MM.1S (cell line): ENCODE measurements around the gene CHPT1.
A peak's percentile ranks its signal among the peaks of the same experiment; 100 is the strongest.

Experiments
- DNase-seq: peaks from one replicate; pipeline ENCODE4 v3.0.0-alpha.2; 2015
- H2AFZ ChIP-seq: fragments of 300-600 bp; sonication (generic); 2 replicates; pipeline ENCODE4 v1.6.0; 2016; ENCODE audit warnings: antibody characterized with exemption, low read length
- H3F3A ChIP-seq: fragments of 300-600 bp; sonication (generic); 2 replicates; pipeline ENCODE4 v1.6.1; 2016; ENCODE audit warnings: mild to moderate bottlenecking, antibody characterized with exemption, low read length, moderate library complexity, mixed read lengths; ENCODE audit not compliant: insufficient read depth
- H3K27ac ChIP-seq: fragments of 300-600 bp; sonication (generic); 2 replicates; pipeline ENCODE4 v1.5.1; 2016; ENCODE audit warnings: mild to moderate bottlenecking, low read length
- H3K27me3 ChIP-seq: fragments of 300-600 bp; sonication (generic); replicated peaks from 2 replicates; pipeline ENCODE4 v1.6.0; 2016; ENCODE audit warnings: low read length; ENCODE audit not compliant: insufficient read depth
- H3K36me3 ChIP-seq: fragments of 300-600 bp; sonication (generic); replicated peaks from 2 replicates; pipeline ENCODE4 v1.6.1; 2016; ENCODE audit warnings: mild to moderate bottlenecking, low read length, mixed read lengths; ENCODE audit not compliant: insufficient read depth
- H3K4me1 ChIP-seq: fragments of 300-600 bp; sonication (generic); 2 replicates; pipeline ENCODE4 v1.6.1; 2016; ENCODE audit warnings: low read length, mixed read lengths
- H3K4me2 ChIP-seq: fragments of 300-600 bp; sonication (generic); 2 replicates; pipeline ENCODE4 v1.6.0; 2016; ENCODE audit warnings: low read depth, low read length
- H3K4me3 ChIP-seq: fragments of 300-600 bp; sonication (generic); 2 replicates; pipeline ENCODE4 v1.5.1; 2016; ENCODE audit warnings: low read length, mixed read lengths
- H3K79me2 ChIP-seq: fragments of 300-600 bp; sonication (generic); 2 replicates; pipeline ENCODE4 v1.6.1; 2016; ENCODE audit warnings: mixed run types, low read length, mixed read lengths
- H3K9ac ChIP-seq: fragments of 300-600 bp; sonication (generic); 2 replicates; pipeline ENCODE4 v1.6.1; 2016; ENCODE audit warnings: low read length, mixed read lengths
- H3K9me2 ChIP-seq: fragments of 300-600 bp; sonication (generic); replicated peaks from 2 replicates; pipeline ENCODE4 v1.6.1; 2016; ENCODE audit warnings: mild to moderate bottlenecking, low read length, mixed read lengths; ENCODE audit not compliant: insufficient read depth
- H3K9me3 ChIP-seq: fragments of 300-600 bp; sonication (generic); replicated peaks from 2 replicates; pipeline ENCODE4 v1.6.1; 2016; ENCODE audit warnings: mild to moderate bottlenecking, low read length, mixed read lengths; ENCODE audit not compliant: insufficient read depth
- H4K20me1 ChIP-seq: fragments of 300-600 bp; sonication (generic); 2 replicates; pipeline ENCODE4 v1.6.1; 2016; ENCODE audit warnings: mild to moderate bottlenecking, low read length, moderate library complexity, mixed read lengths; ENCODE audit not compliant: insufficient read depth
- EZH2 ChIP-seq: fragments of 300-600 bp; sonication (generic); optimal IDR thresholded peaks from 2 replicates; pipeline ENCODE3; 2017; ENCODE audit warnings: low read depth, mild to moderate bottlenecking, antibody characterized with exemption, low read length, mixed read lengths
- EZH2phosphoT487 ChIP-seq: fragments of 300-600 bp; sonication (generic); IDR thresholded peaks from 2 replicates; pipeline ENCODE4 v1.6.1; 2018; ENCODE audit warnings: antibody characterized with exemption, low read length
- TF ChIP-seq, protein P1 (sequence below): fragments of 300-600 bp; sonication (generic); IDR thresholded peaks from 2 replicates; pipeline ENCODE4 v1.5.1; 2016; ENCODE audit warnings: antibody characterized with exemption, low read length, mixed read lengths

CHPT1 gene

DNA sequence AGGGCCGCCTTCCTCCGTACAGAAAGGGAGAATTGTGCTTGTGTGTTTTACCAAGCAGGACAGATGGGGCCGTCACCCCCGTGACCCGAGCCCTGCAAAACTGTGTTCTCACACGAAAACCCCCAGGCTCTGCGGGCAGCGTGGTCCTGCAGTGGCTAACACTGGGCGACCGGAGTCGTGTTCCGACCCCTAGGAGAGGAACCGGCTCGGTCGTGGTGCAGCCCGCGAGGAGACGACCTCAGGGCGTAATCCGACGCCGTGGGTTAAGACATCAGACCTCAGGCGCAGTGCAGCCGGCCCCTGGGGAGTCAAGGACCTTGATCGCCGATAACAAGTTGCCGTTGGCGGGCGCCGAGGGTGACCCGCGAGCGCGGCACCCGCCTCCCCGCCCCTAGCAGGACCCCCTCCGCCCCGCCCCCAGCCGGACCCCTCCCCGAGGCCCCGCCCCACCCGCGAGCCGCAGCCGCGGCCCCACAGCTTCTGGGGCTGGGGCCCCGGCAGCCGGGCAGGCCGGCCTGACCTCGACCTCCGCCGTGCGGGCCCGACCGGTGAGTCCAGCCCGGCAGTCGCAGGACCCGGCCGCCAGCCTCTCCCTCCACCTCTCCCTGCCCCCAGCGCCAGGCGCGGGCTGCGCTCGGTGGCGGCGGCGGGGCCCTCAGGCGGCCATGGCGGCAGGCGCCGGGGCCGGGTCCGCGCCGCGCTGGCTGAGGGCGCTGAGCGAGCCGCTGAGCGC is at the start of gene CHPT1:
TSS of gene CHPT1 (plus strand) at position 444 of the 733 bp plus-strand sequence. CDS start at position 666, 222 bp downstream.
- Histone ChIP-seq H3K27ac (peak within 1 kb of the TSS; percentile 81; the same call in 1 of the 2 replicates), H3K4me2 (peak within 1 kb of the TSS; percentile 91), H3K4me1 (peaks cover 8% of the 10 kb centered on the region), H3K27me3 (no peaks in the 10 kb centered on the region), H3F3A (peaks cover 12% of the 10 kb centered on the region), H3K36me3 (no peaks in the 10 kb centered on the region), H3K79me2 (peaks cover 45% of the 10 kb centered on the region), H2AFZ (peak within 1 kb of the TSS; percentile 95), H3K9me3 (no peaks in the 10 kb centered on the region), H3K9ac (peak within 1 kb of the TSS; percentile 88), H4K20me1 (no peaks in the 10 kb centered on the region), H3K9me2 (no peaks in the 10 kb centered on the region), H3K4me3 (peak within 1 kb of the TSS; percentile 95)
- DNase-seq, result peak; percentile 82
- TF ChIP-seq, protein P1, sequence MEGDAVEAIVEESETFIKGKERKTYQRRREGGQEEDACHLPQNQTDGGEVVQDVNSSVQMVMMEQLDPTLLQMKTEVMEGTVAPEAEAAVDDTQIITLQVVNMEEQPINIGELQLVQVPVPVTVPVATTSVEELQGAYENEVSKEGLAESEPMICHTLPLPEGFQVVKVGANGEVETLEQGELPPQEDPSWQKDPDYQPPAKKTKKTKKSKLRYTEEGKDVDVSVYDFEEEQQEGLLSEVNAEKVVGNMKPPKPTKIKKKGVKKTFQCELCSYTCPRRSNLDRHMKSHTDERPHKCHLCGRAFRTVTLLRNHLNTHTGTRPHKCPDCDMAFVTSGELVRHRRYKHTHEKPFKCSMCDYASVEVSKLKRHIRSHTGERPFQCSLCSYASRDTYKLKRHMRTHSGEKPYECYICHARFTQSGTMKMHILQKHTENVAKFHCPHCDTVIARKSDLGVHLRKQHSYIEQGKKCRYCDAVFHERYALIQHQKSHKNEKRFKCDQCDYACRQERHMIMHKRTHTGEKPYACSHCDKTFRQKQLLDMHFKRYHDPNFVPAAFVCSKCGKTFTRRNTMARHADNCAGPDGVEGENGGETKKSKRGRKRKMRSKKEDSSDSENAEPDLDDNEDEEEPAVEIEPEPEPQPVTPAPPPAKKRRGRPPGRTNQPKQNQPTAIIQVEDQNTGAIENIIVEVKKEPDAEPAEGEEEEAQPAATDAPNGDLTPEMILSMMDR, result no peak
- TF ChIP-seq EZH2phosphoT487, result no peak
- TF ChIP-seq EZH2, result no peak

- Histone ChIP-seq H3K9ac (no peak overlapping the region), H2AFZ (no peak overlapping the region), H3K79me2 (no peaks in the 10 kb centered on the region), H3K9me2 (no peaks in the 10 kb centered on the region), H3F3A (no peaks in the 10 kb centered on the region), H3K9me3 (no peaks in the 10 kb centered on the region), H3K4me3 (no peak overlapping the region), H3K4me2 (no peak overlapping the region), H3K27me3 (no peaks in the 10 kb centered on the region), H3K36me3 (no peaks in the 10 kb centered on the region), H4K20me1 (no peaks in the 10 kb centered on the region), H3K4me1 (no peaks in the 10 kb centered on the region), H3K27ac (no peak overlapping the region)
- no peak for DNase-seq
- TF ChIP-seq EZH2phosphoT487 (no peak), EZH2 (no peak)
- TF ChIP-seq, protein P1, result no peak
Measured at GRCh38 chr12:101647711-101648110, 49.7 kb upstream of the CHPT1 start.

DNA sequence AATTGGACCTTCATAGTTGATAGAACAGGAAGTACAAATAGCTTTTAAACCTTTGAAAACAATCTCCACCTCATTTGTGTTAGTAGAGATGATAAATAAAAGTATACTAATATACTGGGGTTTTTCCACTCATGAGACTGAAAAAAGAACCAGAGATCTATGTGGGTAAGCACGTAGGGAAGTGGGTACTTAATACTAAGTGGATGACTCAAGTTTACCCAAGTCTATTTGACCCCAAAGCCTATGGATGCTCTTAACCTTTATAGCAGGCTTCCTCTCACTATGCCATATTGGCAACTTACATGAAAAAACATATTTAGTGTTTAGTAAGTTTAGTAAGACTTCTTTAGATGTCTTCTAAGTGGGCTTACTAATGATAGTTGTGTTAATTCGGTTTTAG is 49.2 kb upstream of the CHPT1 start:
- no peak overlapping the region for H3K4me2 ChIP-seq

More for the DNA sequence above, 49.2 kb upstream of the CHPT1 start:
- Histone ChIP-seq H3K27me3 (no peaks in the 10 kb centered on the region), H2AFZ (no peak overlapping the region), H3K4me3 (no peak overlapping the region), H3K79me2 (no peaks in the 10 kb centered on the region), H3K4me1 (no peaks in the 10 kb centered on the region), H3F3A (no peaks in the 10 kb centered on the region), H3K27ac (no peak overlapping the region), H3K9me2 (no peaks in the 10 kb centered on the region), H3K36me3 (no peaks in the 10 kb centered on the region), H3K9ac (no peak overlapping the region), H4K20me1 (no peaks in the 10 kb centered on the region), H3K9me3 (no peaks in the 10 kb centered on the region)
- no peak for TF ChIP-seq EZH2phosphoT487
- no peak for TF ChIP-seq EZH2
- TF ChIP-seq, protein P1, result no peak
- DNase-seq, result no peak
